Measurements from ENCODE around the gene CAPNS1. TPM values are rescaled to one million over a fixed set of nuclear protein-coding genes. Genes with fewer than 3 reads are reported as not detected.

CAPNS1 gene
- total and polyA plus RNA-seq, 2 of the 13 experiments (the other 11 are each of a cell fraction or from before 2014, with no cell fraction given), result 322 to 526 TPM

GRCh38 chr19:36136964-36137686, 2.7 kb upstream of the CAPNS1 start:
- DNase-seq (ENCODE audit: low spot score) (no peak), FAIRE-seq (no peak), ATAC-seq (no peak)
- no peak for TF ChIP-seq ZNF335 (CRISPR knock-in tag; IDR thresholded peaks at IDR 0.05)
- no peak for TF ChIP-seq MAFG (CRISPR knock-in tag; IDR thresholded peaks at IDR 0.05)
- peak; percentile 93 for TF ChIP-seq ZNF629 (CRISPR knock-in tag; conservative IDR thresholded peaks at IDR 0.05)
- TF ChIP-seq HNRNPL (IDR thresholded peaks at IDR 0.05; ENCODE audit: low read depth, low read length), result 0 out of 2 replicates have a peak, but pooled peaks have one; percentile 47
- TF ChIP-seq ZFX (CRISPR knock-in tag; IDR thresholded peaks at IDR 0.05; ENCODE audit: low read depth), result 0 out of 2 replicates have a peak, but pooled peaks have one; percentile 20
- Histone ChIP-seq H3K4me2 (ENCODE audit: low read depth, low read length) (peak overlapping the region; percentile 93), H3K4me3 (replicated peaks in 1 of 3; ENCODE audit: insufficient read depth in 1 of 3, low read depth in 2 of 3, low read length in 3 of 3) (peak overlapping the region; percentile 45 to 67 (median 65)), H3K4me1 (ENCODE audit: insufficient read depth, low read length) (peaks cover 27% of the 10 kb centered on the region), H4K20me1 (ENCODE audit: insufficient read depth, low read length) (peaks cover 8% of the 10 kb centered on the region), H3K27me3 (ENCODE audit: control insufficient read depth in 1 of 2, insufficient read depth in 2 of 2, low read length in 2 of 2) (no peaks in the 10 kb centered on the region; a peak in 1 of 5 replicates), H3K79me2 (ENCODE audit: insufficient read depth, low read length) (peaks cover 16% of the 10 kb centered on the region), H2AFZ (ENCODE audit: low read length) (peak overlapping the region; percentile 39), H3K9me3 (ENCODE audit: low read length) (no peaks in the 10 kb centered on the region), H3K27ac (ENCODE audit: extremely low read length, insufficient read depth, low read length) (peak overlapping the region; percentile 28), H3K36me3 (replicated peaks in 1 of 2; ENCODE audit: control insufficient read depth in 1 of 2, insufficient read depth in 2 of 2, low read length in 2 of 2) (no peaks in the 10 kb centered on the region; a peak in 1 of 5 replicates), H3K9ac (ENCODE audit: insufficient read depth, low read depth, low read length) (peak overlapping the region; percentile 53)
- ChIA-PET POLR2A (interaction anchor here (0.9 to 3.6 kb wide), 3 partner anchors 8 to 22 kb away, joined by 4 to 39 read pairs (median 9); partner anchors contain the start of genes POLR2I and TBCB), CTCF (ENCODE audit: low intra/inter-chr PET ratio, low total read pairs) (interaction anchor here (1.1 kb wide), 1 partner anchor 9 kb away, joined by 3 read pairs; no protein-coding TSS in a partner anchor)
- intact Hi-C loops (cut with micrococcal nuclease; ENCODE audit: unreplicated experiment) (loop anchor here (1.0 kb wide), 1 partner anchor 9 kb away; no protein-coding TSS in a partner anchor), in situ Hi-C loops (cut with HindIII; ENCODE audit: extremely low pct_ligation_motif_present, low pct_unique_long_range_greater_than_20kb) (no loop called here)
- 56% methylated on average over 12 of the region's 12 CpGs for WGBS (ENCODE audit: low lambda C conversion rate)
- BruUV-seq (replicated peaks), result no TSS peak

DNA sequence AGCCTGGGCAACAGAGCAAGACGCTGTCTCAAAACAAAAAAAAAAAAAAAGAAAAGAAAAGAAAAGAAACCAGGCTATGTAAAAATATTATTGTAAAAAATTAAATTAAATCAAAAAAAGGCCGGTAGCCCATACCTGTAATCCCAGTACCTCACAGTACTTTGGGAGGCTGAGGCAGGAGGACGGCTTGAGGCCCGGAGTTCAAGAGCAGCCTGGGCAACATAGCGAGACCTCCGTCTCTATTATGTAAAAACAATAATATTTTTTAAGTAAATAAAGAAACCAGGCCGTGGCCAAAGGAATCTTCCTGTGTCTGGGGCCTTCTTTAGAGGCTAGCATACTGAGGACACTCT, 770 bp upstream of the CAPNS1 start:
- Histone ChIP-seq H3K4me2 (ENCODE audit: low read depth, low read length) (peak overlapping the region; percentile 94), H3K4me1 (ENCODE audit: insufficient read depth, low read length) (peaks cover 24% of the 10 kb centered on the region), H3K27me3 (ENCODE audit: control insufficient read depth in 1 of 2, insufficient read depth in 2 of 2, low read length in 2 of 2) (no peaks in the 10 kb centered on the region; a peak in 1 of 5 replicates), H3K79me2 (ENCODE audit: insufficient read depth, low read length) (peaks cover 16% of the 10 kb centered on the region), H2AFZ (ENCODE audit: low read length) (no peak overlapping the region), H3K27ac (ENCODE audit: extremely low read length, insufficient read depth, low read length) (peak overlapping the region; percentile 93), H3K9ac (ENCODE audit: insufficient read depth, low read depth, low read length) (peak overlapping the region; percentile 99), H3K36me3 (replicated peaks in 1 of 2; ENCODE audit: control insufficient read depth in 1 of 2, insufficient read depth in 2 of 2, low read length in 2 of 2) (peaks cover 7 to 9% of the 10 kb centered on the region in 2 experiments), H4K20me1 (ENCODE audit: insufficient read depth, low read length) (peaks cover 8% of the 10 kb centered on the region), H3K9me3 (ENCODE audit: low read length) (no peaks in the 10 kb centered on the region), H3K4me3 (replicated peaks in 1 of 3; ENCODE audit: insufficient read depth in 1 of 3, low read depth in 2 of 3, low read length in 3 of 3) (peak overlapping the region; percentile 79 to 100 (median 98))
- WGBS (ENCODE audit: low lambda C conversion rate), result 15% methylated on average over 7 of the region's 7 CpGs
- TF ChIP-seq ZNF121 (CRISPR knock-in tag; IDR thresholded peaks at IDR 0.05), result peak; percentile 90
- TF ChIP-seq NKX3-1 (CRISPR knock-in tag; IDR thresholded peaks at IDR 0.05), result 0 out of 2 replicates have a peak, but pooled peaks have one; percentile 1
- TF ChIP-seq ZNF770 (CRISPR knock-in tag; IDR thresholded peaks at IDR 0.05), result peak; percentile 94
- TF ChIP-seq ZNF792 (CRISPR knock-in tag; IDR thresholded peaks at IDR 0.05), result 0 out of 2 replicates have a peak, but pooled peaks have one; percentile 1
- TF ChIP-seq ZNF205 (CRISPR knock-in tag; IDR thresholded peaks at IDR 0.05), result no peak
- no peak for TF ChIP-seq DZIP1 (CRISPR knock-in tag; IDR thresholded peaks at IDR 0.05)
- TF ChIP-seq ELF4 (CRISPR knock-in tag; IDR thresholded peaks at IDR 0.05; ENCODE audit: borderline replicate concordance), result 0 out of 2 replicates have a peak, but pooled peaks have one; percentile 4
- ChIA-PET CTCF (ENCODE audit: low intra/inter-chr PET ratio, low total read pairs) (no interaction called here), POLR2A (interaction anchor here (0.5 to 3.6 kb wide), 11 partner anchors 8 to 1178 kb away, joined by 3 to 51 read pairs (median 5); partner anchors contain the start of genes POLR2I, TBCB, THAP8 and WDR62)
- peak; percentile 32 for DNase-seq (ENCODE audit: low spot score)
- in situ Hi-C loops (cut with HindIII; ENCODE audit: extremely low pct_ligation_motif_present, low pct_unique_long_range_greater_than_20kb) (no loop called here), intact Hi-C loops (cut with micrococcal nuclease; ENCODE audit: unreplicated experiment) (no loop called here)
- BruUV-seq (replicated peaks), result no TSS peak
- ATAC-seq, result no peak
- FAIRE-seq, result no peak

Data from HepG2 (cell line).